ENCODE measurements around the gene DPH1.
"Not testable (repeated sequence)": the region's sequence is repeated elsewhere in the genome, so short reads cannot be mapped to it uniquely, and the experiment has no call there.

DPH1 gene

GRCh38 chr17:2029911-2030778, at the start of gene DPH1:
Gene DPH1, plus strand, starts transcription at chr17:2030153. Its CDS starts 17 bp downstream, at chr17:2030170.
- peak; percentile 92 for DNase-seq (ENCODE audit: low spot score)

- no peak for DNase-seq (ENCODE audit: low spot score)
Observed at GRCh38 chr17:1980665-1981250, 49.2 kb upstream of the DPH1 start.

- not testable (repeated sequence) for DNase-seq (ENCODE audit: low spot score)
Observed at GRCh38 chr17:1982793-1983366, 47.1 kb upstream of the DPH1 start.

GRCh38 chr17:1985093-1985492, 44.9 kb upstream of the DPH1 start:
- DNase-seq (ENCODE audit: low spot score) = no peak

GRCh38 chr17:1985686-1986085, 44.3 kb upstream of the DPH1 start:
- no peak for DNase-seq (ENCODE audit: low spot score)

- no peak for DNase-seq (ENCODE audit: low spot score)
Observed at GRCh38 chr17:1986783-1987451, 43.0 kb upstream of the DPH1 start.

GRCh38 chr17:1989135-1989534, 40.8 kb upstream of the DPH1 start:
- peak; percentile 39 for DNase-seq (ENCODE audit: low spot score)

GRCh38 chr17:1992541-1992940, 37.4 kb upstream of the DPH1 start:
- peak; percentile 81 for DNase-seq (ENCODE audit: low spot score)

- DNase-seq (ENCODE audit: low spot score) = no peak
Observed at GRCh38 chr17:1994707-1995106, 35.2 kb upstream of the DPH1 start.

- no peak for DNase-seq (ENCODE audit: low spot score)
Observed at GRCh38 chr17:1995321-1995892, 34.5 kb upstream of the DPH1 start.

GRCh38 chr17:1995907-1996799, 33.8 kb upstream of the DPH1 start:
- DNase-seq (ENCODE audit: low spot score) = no peak

- no peak for DNase-seq (ENCODE audit: low spot score)
Observed at GRCh38 chr17:1996800-1997288, 33.1 kb upstream of the DPH1 start.

- DNase-seq (ENCODE audit: low spot score) = no peak
Observed at GRCh38 chr17:1997289-1997926, 32.5 kb upstream of the DPH1 start.

GRCh38 chr17:1997927-1998742, 31.8 kb upstream of the DPH1 start:
- no peak for DNase-seq (ENCODE audit: low spot score)

GRCh38 chr17:1999557-2000251, 30.2 kb upstream of the DPH1 start:
- peak; percentile 71 for DNase-seq (ENCODE audit: low spot score)

- no peak for DNase-seq (ENCODE audit: low spot score)
Observed at GRCh38 chr17:2002767-2003329, 27.1 kb upstream of the DPH1 start.

- DNase-seq (ENCODE audit: low spot score) = no peak
Observed at GRCh38 chr17:2003525-2003924, 26.4 kb upstream of the DPH1 start.

- no peak for DNase-seq (ENCODE audit: low spot score)
Observed at GRCh38 chr17:2004435-2004952, 25.5 kb upstream of the DPH1 start.
